DMS114 treated with DMSO at 0.1 percent for 48 hours (cell line): ENCODE measurements around the gene SORCS2.

Experiments
- DNase-seq: peaks from one replicate; lab custom pipeline; 2025; ENCODE audit not compliant: unreplicated experiment; lab: John Stamatoyannopoulos, UW

Gene SORCS2

GRCh38 chr4:7733801-7734650, 541.7 kb downstream of the SORCS2 start:
- DNase-seq = no peak

- DNase-seq = no peak
Measured at GRCh38 chr4:7734651-7735260, 542.4 kb downstream of the SORCS2 start.

- no peak for DNase-seq
Measured at GRCh38 chr4:7735395-7735794, 543.1 kb downstream of the SORCS2 start.

- no peak for DNase-seq
Measured at GRCh38 chr4:7735961-7736360, 543.6 kb downstream of the SORCS2 start.

- DNase-seq = no peak
Measured at GRCh38 chr4:7736436-7737267, 544.3 kb downstream of the SORCS2 start.

- DNase-seq = no peak
Measured at GRCh38 chr4:7737268-7737645, 544.9 kb downstream of the SORCS2 start.

GRCh38 chr4:7737752-7738457, 545.6 kb downstream of the SORCS2 start:
- no peak for DNase-seq

- no peak for DNase-seq
Measured at GRCh38 chr4:7738458-7739076, 546.2 kb downstream of the SORCS2 start.

- DNase-seq = no peak
Measured at GRCh38 chr4:7739077-7739917, 547.0 kb downstream of the SORCS2 start.

- no peak for DNase-seq
Measured at GRCh38 chr4:7739918-7740865, 547.9 kb downstream of the SORCS2 start.

GRCh38 chr4:7740866-7741525, 548.7 kb downstream of the SORCS2 start:
- DNase-seq = no peak

- DNase-seq = no peak
Measured at GRCh38 chr4:7741946-7742806, 549.8 kb downstream of the SORCS2 start.

- DNase-seq = no peak
Measured at GRCh38 chr4:7742807-7743280, 550.5 kb downstream of the SORCS2 start.

- DNase-seq = no peak
Measured at GRCh38 chr4:7744142-7744804, 551.9 kb downstream of the SORCS2 start.

GRCh38 chr4:7745301-7745885, 553.1 kb downstream of the SORCS2 start:
- DNase-seq = no peak
